ENCODE data around the gene HMGCS2. TPM values are rescaled to one million over a fixed set of nuclear protein-coding genes. Genes with fewer than 3 reads are reported as not detected.

The HMGCS2 gene
- total RNA-seq, result not detected in 2 replicates

DNA sequence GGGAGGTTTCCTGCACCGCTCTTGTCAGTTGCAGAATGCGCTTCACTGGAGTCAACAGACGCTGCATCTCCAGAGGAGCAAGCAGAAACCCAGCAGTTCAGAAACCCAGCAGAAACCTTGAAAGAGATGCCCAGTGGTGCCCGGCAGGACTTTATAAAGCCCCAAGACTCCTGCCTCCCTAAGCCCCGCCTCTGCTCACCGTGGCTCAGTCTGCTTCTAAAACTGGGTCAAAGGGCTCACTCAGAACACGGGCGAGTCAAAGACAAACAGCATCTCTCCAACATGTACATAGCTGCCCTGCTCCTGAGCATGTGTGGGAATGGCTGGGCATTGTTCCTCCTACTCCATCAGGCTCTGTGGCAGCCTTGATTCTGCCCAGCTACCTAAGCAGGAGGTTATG is at the start of gene HMGCS2:
Gene HMGCS2, minus strand, starts transcription at position 128 of the 400 bp plus-strand sequence. Its CDS starts 61 bp downstream, at position 67.
- no peak for DNase-seq (ENCODE audit: low read depth in 2 of 2)

DNA sequence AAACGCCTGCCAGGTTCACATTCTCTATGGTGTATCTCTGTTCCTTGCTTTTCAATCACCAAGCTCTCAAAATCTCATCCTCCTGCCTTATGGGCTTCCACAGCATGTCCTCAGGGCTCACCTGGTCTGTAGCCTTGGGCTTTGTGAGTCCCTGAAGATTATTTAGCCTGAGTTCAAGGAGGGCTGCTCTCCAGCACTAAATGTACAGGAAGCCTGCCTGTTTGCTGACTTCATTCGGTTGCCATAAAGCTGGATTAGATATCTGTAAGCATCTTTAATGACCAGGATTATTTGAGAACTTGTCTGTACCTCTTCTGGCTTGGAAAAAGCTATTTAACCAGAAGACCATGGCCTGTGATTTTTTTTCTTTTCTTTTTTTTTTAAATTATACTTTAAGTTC is 49.5 kb upstream of the HMGCS2 start:
- DNase-seq (ENCODE audit: low read depth in 2 of 2), result no peak

- DNase-seq (ENCODE audit: low read depth in 2 of 2), result no peak
These were observed 47.7 kb upstream of the HMGCS2 start for GRCh38 chr1:119816407-119816806.

- DNase-seq (ENCODE audit: low read depth in 2 of 2), result no peak
These were observed 47.2 kb upstream of the HMGCS2 start for GRCh38 chr1:119815928-119816327.

DNA sequence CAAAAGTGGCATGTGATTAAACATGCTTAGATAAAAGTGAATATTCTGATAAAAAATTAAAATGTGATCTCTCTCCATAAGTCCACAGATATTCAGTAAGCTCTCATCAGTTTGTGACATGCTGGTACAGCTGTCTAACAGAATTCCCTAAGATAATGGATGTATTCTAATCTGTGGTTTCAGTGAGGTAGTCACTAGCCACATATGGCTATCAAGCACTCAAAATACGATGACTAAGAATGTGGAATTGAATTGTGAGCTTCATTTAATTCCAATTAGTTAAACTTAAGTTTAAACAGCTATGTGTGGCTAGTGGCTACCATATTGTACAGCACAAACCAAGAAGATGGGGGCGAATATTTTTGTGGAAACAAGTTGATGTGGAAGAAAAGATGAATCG is 46.7 kb upstream of the HMGCS2 start:
- no peak for DNase-seq (ENCODE audit: low read depth in 2 of 2)

- no peak for DNase-seq (ENCODE audit: low read depth in 2 of 2)
These were observed 45.6 kb upstream of the HMGCS2 start for GRCh38 chr1:119814288-119814687.

DNA sequence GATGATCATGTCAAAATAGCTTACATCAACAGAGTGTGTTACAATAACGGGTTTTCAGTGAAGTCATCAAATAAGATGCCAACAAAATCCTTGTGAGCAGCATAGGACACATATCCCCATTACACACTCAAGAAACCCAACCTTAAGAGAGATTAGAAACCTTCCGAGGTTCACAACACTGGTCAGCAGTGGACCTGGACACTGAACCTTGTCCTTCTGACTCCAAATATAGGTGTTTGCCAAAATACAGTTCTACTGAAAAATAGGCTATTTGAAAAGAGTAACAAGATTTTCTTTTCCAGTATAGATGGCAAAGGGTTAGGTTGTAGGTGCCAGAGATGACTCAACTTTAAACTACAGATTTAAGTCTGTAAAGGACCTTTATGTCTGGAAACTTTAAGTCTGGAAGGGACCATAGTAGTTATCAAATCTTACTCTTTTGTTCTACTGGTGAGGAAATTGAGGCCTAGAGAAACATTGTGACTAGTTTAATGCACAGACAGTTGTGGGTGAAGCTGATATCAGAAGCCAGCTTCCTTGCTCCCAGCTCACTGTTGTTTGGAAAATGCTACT is 43.4 kb upstream of the HMGCS2 start:
- no peak for DNase-seq (ENCODE audit: low read depth in 2 of 2)

- DNase-seq (ENCODE audit: low read depth in 2 of 2), result no peak
These were observed 42.7 kb upstream of the HMGCS2 start, which contains the start of gene REG4 for GRCh38 chr1:119811387-119811786. TSS of gene REG4 (minus strand) at chr1:119811460. CDS start at chr1:119808769, 2,691 bp downstream.

GRCh38 chr1:119808972-119809550 is 40.4 kb upstream of the HMGCS2 start:
- DNase-seq (ENCODE audit: low read depth in 2 of 2), result peak; percentile 14 to 68

- no peak for DNase-seq (ENCODE audit: low read depth in 2 of 2)
These were observed 39.8 kb upstream of the HMGCS2 start for GRCh38 chr1:119808491-119808890.

DNA sequence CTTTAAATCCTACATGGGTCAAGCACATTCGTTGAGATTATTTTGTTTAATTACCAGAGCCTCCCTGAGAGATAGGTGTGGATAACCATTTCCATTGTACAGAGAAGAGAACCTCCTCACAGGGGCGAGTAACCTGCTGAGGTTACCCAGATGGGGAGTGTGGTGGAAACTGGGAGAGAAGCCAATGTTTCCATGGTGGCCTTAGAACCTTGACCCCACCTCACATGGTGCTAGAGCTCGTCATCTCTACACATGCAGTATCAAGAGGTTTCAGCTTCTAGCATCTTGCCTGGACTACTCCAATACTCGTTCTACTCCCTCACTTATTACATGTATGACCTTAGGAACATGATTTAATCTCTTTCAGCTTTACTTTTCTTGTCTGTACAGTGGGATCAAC is 37.8 kb upstream of the HMGCS2 start:
- DNase-seq (ENCODE audit: low read depth in 2 of 2), result no peak

DNA sequence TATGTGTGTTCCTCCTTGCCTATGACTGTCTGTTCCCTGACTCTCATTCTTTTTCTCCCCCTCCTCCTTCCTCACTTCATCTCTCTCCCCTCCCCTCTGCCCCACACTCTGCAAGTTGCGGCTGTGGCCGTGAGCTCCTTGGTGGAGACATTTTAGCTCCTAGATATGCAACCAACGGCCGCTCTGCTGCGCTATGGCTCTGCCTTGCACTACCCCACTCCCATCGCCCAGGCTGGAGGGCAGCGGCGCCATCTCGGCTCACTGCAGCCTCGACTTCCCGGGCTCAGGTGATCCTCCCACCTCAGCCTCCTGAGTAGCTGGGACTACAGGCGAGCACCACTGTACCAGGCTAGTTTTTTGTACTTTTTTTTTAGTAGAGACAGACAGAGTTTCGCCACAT is 37.0 kb upstream of the HMGCS2 start:
- DNase-seq (ENCODE audit: low read depth in 2 of 2), result no peak

GRCh38 chr1:119805247-119805646 is 36.5 kb upstream of the HMGCS2 start:
- no peak for DNase-seq (ENCODE audit: low read depth in 2 of 2)

DNA sequence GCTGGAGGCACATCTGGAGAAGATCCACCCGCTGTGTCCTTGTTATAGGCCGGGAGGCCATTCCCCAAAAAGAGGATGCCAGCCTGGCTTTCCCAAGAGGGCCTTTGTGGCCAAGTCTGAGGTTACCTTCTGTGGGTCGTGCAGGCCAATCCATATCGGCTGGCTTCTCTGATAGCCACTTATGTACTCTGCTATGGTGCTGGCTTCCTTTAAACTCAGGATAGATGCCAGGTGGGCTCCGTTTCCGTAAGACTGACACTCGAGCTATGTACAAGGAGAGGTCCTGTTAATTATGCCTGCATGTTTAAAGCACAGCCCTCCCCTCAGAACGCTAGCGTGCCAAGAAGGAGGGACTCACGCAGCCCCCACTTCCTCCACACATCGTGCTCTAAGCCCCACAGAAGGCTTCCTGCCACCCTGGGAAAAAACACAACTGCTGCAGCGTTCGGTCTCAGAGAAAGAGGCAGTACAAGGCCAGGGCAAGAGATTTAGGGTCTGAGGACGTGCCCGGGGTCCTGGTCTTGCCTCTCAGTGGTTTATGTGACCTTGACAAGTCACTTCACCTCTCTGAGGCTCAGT is 31.0 kb upstream of the HMGCS2 start:
- DNase-seq (ENCODE audit: low read depth in 2 of 2), result no peak

DNA sequence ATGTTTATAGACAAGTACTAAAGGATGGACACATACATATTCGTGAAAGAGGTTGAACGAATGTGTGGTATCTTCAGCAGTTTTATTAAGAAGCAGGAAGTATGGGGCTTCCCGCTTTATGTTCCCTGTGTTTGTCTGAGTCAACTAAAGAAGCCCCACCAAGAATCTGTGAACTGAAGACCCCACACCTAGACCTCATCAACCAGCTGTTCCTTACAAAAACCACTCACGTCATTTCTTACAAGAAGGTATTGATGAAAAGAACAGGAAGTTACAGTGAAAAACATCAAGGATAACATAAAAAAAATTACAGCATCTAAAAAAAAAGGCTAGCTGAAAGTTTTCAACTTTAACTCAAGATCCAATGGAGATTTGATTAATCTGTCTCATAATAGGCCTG is 30.3 kb upstream of the HMGCS2 start:
- DNase-seq (ENCODE audit: low read depth in 2 of 2), result no peak

DNA sequence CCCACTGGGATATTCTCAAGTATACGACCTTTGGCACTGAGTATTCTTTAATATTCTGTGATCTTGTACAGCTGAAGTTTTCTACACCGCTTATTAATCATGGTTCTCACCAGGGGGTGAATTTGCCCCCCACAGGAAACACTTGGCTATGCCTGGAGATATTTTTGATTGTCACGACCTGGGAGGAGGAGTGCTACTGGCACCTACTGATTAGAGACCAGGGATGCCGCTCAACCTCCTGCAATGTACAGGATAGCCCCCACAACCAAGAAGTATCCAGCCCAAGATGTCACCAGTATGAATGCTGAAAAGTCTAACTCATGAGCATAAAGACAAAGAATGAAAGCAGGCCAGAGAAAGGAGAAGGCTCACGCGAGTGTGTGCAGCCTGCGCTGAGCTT is 28.9 kb upstream of the HMGCS2 start:
- DNase-seq (ENCODE audit: low read depth in 2 of 2), result no peak

DNA sequence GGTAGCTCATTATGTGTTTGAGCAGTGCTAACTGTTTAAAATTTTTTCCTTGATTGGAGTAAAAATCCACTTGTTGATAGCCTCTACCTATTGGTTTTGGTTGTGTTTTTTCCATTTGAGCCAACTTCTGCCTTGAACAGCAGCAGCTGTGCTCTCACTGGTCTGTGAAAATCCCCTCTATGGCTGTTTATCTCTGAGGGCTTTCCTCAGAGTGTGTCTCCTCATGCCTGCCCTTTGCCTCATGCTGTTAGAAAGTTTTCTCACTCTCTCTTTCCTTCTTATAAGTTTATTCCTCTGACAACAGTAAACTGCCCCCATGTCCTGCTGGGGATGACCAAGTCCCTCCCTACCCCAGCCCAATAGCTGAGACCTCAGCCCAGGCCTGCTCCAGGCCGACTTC is 28.5 kb upstream of the HMGCS2 start:
- DNase-seq (ENCODE audit: low read depth in 2 of 2), result no peak

DNA sequence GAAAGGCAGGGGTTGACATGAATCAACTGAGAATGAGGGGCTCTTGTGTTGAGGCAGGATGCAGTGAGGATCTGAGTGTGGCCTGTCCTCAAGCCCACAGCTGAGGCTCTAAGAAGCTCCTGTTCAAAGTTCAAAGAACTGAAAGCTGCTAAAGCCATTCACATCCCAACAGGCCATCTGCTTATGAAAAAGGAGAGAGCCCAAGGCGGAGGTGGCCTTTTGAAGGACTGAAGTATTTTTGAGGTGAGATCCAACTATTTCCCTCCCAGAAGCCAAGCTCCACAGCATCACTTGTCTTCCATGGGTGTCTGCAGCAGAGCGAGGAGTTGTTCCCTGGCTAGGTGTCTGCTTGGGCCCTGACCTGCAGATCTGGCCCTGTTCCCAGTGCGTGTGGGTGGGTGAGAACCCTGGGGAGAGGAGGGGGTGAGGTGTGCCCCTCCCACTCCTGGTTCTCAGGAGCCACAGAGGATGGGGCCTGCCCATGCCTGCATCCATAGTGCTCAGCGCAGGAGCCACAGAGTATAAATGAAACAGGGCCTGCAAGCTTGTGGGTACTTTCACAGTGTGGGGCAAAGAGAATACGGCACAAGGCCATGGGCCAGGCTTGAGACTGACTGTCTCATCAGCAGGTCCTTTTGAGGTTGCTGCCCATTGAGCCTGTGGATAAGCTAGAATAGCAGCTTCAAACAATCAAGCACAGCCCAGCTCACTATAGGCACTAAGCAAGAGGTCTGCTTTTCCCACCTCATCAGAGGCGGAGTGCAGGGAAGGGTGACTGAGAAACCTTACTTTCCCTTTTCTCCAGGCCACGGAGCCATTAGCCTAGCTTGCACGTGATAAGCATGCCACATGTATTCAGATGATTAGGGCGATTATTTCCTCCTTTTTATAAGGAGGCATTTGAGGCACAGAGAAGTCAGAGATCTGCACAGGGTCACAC is 26.8 kb upstream of the HMGCS2 start:
- no peak for DNase-seq (ENCODE audit: low read depth in 2 of 2)

- no peak for DNase-seq (ENCODE audit: low read depth in 2 of 2)
These were observed 26.2 kb upstream of the HMGCS2 start for GRCh38 chr1:119794876-119795240.

- DNase-seq (ENCODE audit: low read depth in 2 of 2), result no peak
These were observed 25.6 kb upstream of the HMGCS2 start for GRCh38 chr1:119794230-119794875.

GRCh38 chr1:119791377-119791776 is 22.7 kb upstream of the HMGCS2 start:
- no peak for DNase-seq (ENCODE audit: low read depth in 2 of 2)

Data from dermis microvascular lymphatic vessel endothelial cell (primary cell).